Measurements from ENCODE around the gene PLA2G1B. TPM values are rescaled to one million over a fixed set of nuclear protein-coding genes. Genes with fewer than 3 reads are reported as not detected.

Gene PLA2G1B
- total and polyA plus RNA-seq, 2 of the 13 experiments (the other 11 are each of a cell fraction or from before 2014, with no cell fraction given) = 0.33 to 1.4 TPM

DNA sequence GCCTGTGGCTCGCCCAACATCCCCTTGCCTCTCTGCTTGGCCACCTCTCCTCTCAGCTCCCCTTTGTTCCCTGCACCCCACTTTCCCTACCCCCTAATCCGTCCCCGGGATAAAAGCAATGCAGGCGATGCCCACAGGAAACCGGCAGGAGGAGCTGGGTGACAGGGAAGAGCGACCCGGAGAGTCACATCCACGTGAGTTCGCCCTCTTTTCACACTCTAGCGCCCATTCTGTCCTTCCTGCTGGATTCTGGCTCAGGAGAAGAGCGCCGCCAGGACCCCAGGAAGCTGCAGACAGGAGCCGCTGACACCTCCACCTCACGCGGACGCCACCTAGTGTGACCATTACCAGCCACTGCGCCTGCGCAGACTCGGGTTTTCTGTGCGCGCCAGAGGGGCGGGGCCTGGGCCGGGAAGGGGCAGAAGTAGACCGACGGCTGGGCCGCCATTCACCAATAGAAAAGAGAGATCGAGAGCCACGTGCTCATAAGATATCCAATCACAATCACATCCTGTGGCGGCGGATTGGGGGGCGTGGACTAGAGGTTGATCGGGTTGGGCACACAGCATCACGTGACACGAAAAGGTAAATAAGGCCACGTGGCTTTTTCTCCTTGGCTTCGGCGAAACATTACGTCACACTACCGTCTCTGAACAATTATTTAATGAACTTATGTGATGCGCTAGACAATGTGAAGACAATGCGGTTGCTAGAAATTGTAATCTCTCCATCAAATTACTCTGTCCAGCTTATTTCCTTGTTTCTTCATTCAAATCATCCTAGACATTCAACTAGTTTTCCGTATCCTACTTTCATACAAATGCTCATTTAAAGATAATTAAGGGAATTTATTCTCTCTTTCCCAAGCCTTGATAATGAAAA lies 10.1 kb downstream of the PLA2G1B start (continued):
- no peak for TF ChIP-seq ZNF564 (CRISPR knock-in tag; IDR thresholded peaks at IDR 0.05)
- no peak for TF ChIP-seq ZSCAN30 (CRISPR knock-in tag; IDR thresholded peaks at IDR 0.05)
- TF ChIP-seq NFE2L1 (CRISPR knock-in tag; IDR thresholded peaks at IDR 0.05; ENCODE audit: borderline replicate concordance) = no peak
- TF ChIP-seq, protein P1, sequence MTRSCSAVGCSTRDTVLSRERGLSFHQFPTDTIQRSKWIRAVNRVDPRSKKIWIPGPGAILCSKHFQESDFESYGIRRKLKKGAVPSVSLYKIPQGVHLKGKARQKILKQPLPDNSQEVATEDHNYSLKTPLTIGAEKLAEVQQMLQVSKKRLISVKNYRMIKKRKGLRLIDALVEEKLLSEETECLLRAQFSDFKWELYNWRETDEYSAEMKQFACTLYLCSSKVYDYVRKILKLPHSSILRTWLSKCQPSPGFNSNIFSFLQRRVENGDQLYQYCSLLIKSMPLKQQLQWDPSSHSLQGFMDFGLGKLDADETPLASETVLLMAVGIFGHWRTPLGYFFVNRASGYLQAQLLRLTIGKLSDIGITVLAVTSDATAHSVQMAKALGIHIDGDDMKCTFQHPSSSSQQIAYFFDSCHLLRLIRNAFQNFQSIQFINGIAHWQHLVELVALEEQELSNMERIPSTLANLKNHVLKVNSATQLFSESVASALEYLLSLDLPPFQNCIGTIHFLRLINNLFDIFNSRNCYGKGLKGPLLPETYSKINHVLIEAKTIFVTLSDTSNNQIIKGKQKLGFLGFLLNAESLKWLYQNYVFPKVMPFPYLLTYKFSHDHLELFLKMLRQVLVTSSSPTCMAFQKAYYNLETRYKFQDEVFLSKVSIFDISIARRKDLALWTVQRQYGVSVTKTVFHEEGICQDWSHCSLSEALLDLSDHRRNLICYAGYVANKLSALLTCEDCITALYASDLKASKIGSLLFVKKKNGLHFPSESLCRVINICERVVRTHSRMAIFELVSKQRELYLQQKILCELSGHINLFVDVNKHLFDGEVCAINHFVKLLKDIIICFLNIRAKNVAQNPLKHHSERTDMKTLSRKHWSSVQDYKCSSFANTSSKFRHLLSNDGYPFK (CRISPR knock-in tag; IDR thresholded peaks at IDR 0.05; ENCODE audit: borderline replicate concordance) = peak; percentile 77; the same call in 1 of the 2 replicates
- TF ChIP-seq, protein P2, sequence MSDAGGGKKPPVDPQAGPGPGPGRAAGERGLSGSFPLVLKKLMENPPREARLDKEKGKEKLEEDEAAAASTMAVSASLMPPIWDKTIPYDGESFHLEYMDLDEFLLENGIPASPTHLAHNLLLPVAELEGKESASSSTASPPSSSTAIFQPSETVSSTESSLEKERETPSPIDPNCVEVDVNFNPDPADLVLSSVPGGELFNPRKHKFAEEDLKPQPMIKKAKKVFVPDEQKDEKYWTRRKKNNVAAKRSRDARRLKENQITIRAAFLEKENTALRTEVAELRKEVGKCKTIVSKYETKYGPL (CRISPR knock-in tag; IDR thresholded peaks at IDR 0.05) = no peak; the same call in 1 of the 2 replicates
- peak; percentile 26 for TF ChIP-seq AGO1 (IDR thresholded peaks at IDR 0.05; ENCODE audit: low read depth, low read length, poor library complexity, severe bottlenecking)
- TF ChIP-seq POLR2G (IDR thresholded peaks at IDR 0.05; ENCODE audit: low read depth, low read length) = peak; percentile 96
- TF ChIP-seq TBX3 (IDR thresholded peaks at IDR 0.05; ENCODE audit: borderline replicate concordance) = peak; percentile 84
- TF ChIP-seq ZNF615 (CRISPR knock-in tag; IDR thresholded peaks at IDR 0.05; ENCODE audit: borderline replicate concordance) = peak; percentile 76; the same call in 1 of the 2 replicates
- TF ChIP-seq ZNF672 (CRISPR knock-in tag; IDR thresholded peaks at IDR 0.05) = no peak
- peak; percentile 76; the same call in 1 of the 2 replicates for TF ChIP-seq ZNF75D (CRISPR knock-in tag; IDR thresholded peaks at IDR 0.05; ENCODE audit: borderline replicate concordance)
- no peak; the same call in 1 of the 2 replicates for TF ChIP-seq ZNF296 (CRISPR knock-in tag; conservative IDR thresholded peaks at IDR 0.05)
- peak; percentile 79 for TF ChIP-seq YY1 (IDR thresholded peaks at IDR 0.05; ENCODE audit: insufficient read depth, insufficient replicate concordance, low read depth, low read length)
- peak; percentile 48; the same call in 1 of the 2 replicates for TF ChIP-seq MEF2D (CRISPR knock-in tag; IDR thresholded peaks at IDR 0.05)
- TF ChIP-seq, protein P3, sequence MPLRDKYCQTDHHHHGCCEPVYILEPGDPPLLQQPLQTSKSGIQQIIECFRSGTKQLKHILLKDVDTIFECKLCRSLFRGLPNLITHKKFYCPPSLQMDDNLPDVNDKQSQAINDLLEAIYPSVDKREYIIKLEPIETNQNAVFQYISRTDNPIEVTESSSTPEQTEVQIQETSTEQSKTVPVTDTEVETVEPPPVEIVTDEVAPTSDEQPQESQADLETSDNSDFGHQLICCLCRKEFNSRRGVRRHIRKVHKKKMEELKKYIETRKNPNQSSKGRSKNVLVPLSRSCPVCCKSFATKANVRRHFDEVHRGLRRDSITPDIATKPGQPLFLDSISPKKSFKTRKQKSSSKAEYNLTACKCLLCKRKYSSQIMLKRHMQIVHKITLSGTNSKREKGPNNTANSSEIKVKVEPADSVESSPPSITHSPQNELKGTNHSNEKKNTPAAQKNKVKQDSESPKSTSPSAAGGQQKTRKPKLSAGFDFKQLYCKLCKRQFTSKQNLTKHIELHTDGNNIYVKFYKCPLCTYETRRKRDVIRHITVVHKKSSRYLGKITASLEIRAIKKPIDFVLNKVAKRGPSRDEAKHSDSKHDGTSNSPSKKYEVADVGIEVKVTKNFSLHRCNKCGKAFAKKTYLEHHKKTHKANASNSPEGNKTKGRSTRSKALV (CRISPR knock-in tag; IDR thresholded peaks at IDR 0.05) = 0 out of 2 replicates have a peak, but pooled peaks have one; percentile 63
- TF ChIP-seq ONECUT2 (CRISPR knock-in tag; IDR thresholded peaks at IDR 0.05) = no peak
- no peak for TF ChIP-seq PAWR (CRISPR knock-in tag; IDR thresholded peaks at IDR 0.05; ENCODE audit: borderline replicate concordance)
- peak; percentile 96 for TF ChIP-seq CREB1 (IDR thresholded peaks at IDR 0.05)
- TF ChIP-seq CREB1 (CRISPR knock-in tag; IDR thresholded peaks at IDR 0.05) = peak; percentile 88
